T-helper 2 cell treated with Interferon-gamma antibody and Interleukin-4, amounts not matched to agents 5 μg/mL and 100 μg/mL, for 36 hours (primary cell): ENCODE measurements around the gene TAF12.
"Not testable (repeated sequence)": the region's sequence is repeated elsewhere in the genome, so short reads cannot be mapped to it uniquely, and the experiment has no call there.

Source experiments
- DNase-seq: peaks from one replicate; pipeline ENCODE4 v3.0.0; 2021; ENCODE audit warnings: low spot score
- H3K27ac Mint-ChIP-seq: one replicate; pipeline ENCODE4 v1.8.0; 2021; ENCODE audit warnings: mild to moderate bottlenecking, mixed read lengths
- H3K27me3 Mint-ChIP-seq: one replicate; pipeline ENCODE4 v1.8.0; 2021; ENCODE audit warnings: low read depth, mixed read lengths
- H3K36me3 Mint-ChIP-seq: one replicate; pipeline ENCODE4 v1.8.0; 2021; ENCODE audit warnings: low read depth, mixed read lengths
- H3K4me1 Mint-ChIP-seq: one replicate; pipeline ENCODE4 v1.8.0; 2021; ENCODE audit warnings: low read depth, mixed read lengths
- H3K4me3 Mint-ChIP-seq: one replicate; pipeline ENCODE4 v1.8.0; 2022; ENCODE audit warnings: mild to moderate bottlenecking, moderate library complexity, mixed read lengths
- H3K9me3 Mint-ChIP-seq: one replicate; pipeline ENCODE4 v1.8.0; 2021; ENCODE audit warnings: mixed read lengths

TAF12 gene

DNA sequence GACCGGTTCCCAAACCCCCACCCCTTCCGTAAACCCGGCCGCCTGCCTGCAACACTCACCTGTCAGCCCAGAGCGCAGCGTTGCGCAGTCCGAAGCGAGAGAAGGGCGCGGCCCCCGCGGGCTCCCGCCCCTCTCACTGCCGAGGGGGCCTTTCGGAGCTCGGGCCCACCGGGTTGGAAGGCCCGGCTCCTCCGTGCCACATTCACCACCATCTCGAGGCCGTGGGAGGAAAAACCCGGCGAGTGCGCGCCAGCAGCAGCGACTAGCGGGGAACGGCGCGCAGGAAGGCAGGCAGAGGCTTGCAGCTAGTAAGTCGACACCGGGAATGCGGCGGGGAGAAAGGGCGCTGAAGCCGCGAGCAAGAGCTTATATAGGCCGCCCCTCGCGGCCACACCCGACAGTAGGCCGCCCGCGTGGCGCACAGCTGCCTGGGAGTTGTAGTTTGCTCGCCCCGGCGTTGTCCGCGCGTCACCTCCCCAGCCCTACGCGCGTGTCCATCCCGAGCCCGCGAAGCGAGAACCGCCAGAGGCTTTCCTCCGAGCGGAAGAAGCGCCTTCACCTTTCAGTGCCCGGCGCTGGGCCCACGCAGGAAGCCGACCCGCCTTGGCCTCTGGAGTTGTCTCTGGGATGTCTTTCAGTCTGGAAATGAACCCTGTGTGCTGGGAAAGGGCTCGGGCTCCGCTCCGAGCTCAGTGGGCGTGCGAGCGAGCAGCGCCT lies 61.2 kb downstream of the TAF12 start:
- H3K27ac Mint-ChIP-seq = peak overlapping the region; percentile 94
- peak; percentile 96 for DNase-seq
- peaks cover 43% of the 10 kb centered on the region for H3K36me3 Mint-ChIP-seq
- H3K9me3 Mint-ChIP-seq = no peaks in the 10 kb centered on the region
- peak overlapping the region; percentile 100 for H3K4me3 Mint-ChIP-seq
- H3K4me1 Mint-ChIP-seq = peaks cover 33% of the 10 kb centered on the region
- no peaks in the 10 kb centered on the region for H3K27me3 Mint-ChIP-seq

DNA sequence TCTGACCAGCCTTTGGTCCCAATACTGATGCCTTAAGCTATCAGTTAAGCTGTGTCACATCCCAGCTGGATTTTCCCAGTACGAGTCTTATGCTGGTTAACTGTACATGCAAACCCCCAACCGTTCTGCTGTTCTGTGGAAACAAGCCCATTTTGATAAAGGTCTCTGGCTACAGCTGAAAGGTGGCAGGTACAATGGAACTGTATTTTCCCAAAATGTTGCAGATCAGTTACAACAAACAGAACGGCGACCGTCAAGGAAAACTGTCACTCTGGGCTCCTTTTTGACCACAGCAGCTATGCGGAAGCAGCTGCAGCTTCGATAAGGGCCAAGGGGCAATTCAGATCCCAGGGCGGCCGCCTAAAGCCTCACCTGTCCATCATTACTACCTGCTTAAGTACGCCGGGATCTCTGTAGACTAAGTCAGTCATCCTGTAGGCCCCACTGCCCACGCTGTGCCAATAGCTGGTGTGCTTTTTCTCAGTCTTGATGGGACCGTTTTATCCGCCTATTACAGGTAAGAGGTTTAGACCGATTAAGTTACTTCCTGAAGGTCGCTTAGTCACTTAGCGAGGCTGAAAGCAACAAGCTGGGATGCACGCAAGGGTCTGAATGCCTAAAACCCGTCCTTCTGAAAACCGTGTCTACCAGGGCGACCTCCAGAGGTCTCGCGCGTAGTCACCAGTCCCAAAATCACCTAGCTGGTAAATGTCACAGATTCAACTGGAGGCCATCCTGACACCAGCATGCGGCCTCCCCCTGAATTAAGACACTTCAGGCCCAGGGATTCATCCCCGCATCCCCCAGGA lies 61.9 kb downstream of the TAF12 start:
- Mint-ChIP-seq H3K4me3 (peak overlapping the region; percentile 100), H3K4me1 (peaks cover 33% of the 10 kb centered on the region), H3K9me3 (no peaks in the 10 kb centered on the region), H3K27me3 (no peaks in the 10 kb centered on the region), H3K27ac (peak overlapping the region; percentile 94), H3K36me3 (peaks cover 45% of the 10 kb centered on the region)
- DNase-seq = no peak

DNA sequence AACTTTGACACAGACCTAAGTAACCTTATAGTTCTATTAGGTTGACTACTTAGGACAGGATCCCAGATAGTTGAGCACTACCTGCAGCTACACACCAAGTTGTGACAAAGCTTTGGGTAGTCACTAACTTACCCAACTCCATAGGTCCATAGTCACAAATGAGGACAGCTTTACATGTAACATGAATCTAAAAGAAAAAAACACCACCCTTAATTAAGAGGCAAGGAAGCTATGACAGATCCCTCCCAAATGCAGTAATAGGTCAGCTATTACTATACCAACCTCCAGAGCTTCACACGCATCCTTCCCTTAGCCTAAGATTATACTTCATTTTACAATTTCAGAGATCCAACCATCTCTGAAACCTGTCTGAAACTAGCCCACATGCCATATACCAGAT lies 63.5 kb downstream of the TAF12 start:
- no peaks in the 10 kb centered on the region for H3K9me3 Mint-ChIP-seq
- no peak for DNase-seq
- peaks cover 53% of the 10 kb centered on the region for H3K36me3 Mint-ChIP-seq
- H3K27ac Mint-ChIP-seq = peak overlapping the region; percentile 74
- peak overlapping the region; percentile 100 for H3K4me3 Mint-ChIP-seq
- H3K27me3 Mint-ChIP-seq = no peaks in the 10 kb centered on the region
- H3K4me1 Mint-ChIP-seq = peaks cover 33% of the 10 kb centered on the region

DNA sequence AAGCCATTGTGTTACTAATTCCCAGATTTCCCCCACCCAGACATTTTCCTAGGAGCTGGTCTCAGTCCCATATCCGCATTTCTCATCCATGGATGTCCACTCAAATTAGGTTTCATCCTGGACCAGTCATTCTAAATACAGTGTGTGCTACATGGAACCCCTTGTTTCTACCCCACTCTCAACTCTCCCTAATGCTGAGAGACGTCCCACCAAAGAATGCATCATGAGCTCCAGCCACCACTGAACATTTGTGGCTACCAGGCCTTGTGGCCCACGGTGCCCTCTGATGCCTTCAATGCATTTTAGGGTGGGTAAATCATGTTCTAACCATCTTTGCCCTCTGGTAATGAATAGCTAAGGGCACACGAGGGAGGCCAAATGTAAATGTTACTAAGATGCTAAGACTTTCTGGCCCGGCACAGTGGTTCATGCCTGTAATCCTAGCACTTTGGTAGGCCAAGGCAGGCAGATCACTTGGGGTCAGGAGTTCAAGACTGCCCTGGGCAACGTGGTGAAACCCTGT lies 64.1 kb downstream of the TAF12 start:
- H3K36me3 Mint-ChIP-seq = peaks cover 53% of the 10 kb centered on the region
- H3K9me3 Mint-ChIP-seq = no peaks in the 10 kb centered on the region
- H3K27ac Mint-ChIP-seq = peak overlapping the region; percentile 51
- no peaks in the 10 kb centered on the region for H3K27me3 Mint-ChIP-seq
- H3K4me1 Mint-ChIP-seq = peaks cover 33% of the 10 kb centered on the region
- peak overlapping the region; percentile 100 for H3K4me3 Mint-ChIP-seq
- DNase-seq = no peak

DNA sequence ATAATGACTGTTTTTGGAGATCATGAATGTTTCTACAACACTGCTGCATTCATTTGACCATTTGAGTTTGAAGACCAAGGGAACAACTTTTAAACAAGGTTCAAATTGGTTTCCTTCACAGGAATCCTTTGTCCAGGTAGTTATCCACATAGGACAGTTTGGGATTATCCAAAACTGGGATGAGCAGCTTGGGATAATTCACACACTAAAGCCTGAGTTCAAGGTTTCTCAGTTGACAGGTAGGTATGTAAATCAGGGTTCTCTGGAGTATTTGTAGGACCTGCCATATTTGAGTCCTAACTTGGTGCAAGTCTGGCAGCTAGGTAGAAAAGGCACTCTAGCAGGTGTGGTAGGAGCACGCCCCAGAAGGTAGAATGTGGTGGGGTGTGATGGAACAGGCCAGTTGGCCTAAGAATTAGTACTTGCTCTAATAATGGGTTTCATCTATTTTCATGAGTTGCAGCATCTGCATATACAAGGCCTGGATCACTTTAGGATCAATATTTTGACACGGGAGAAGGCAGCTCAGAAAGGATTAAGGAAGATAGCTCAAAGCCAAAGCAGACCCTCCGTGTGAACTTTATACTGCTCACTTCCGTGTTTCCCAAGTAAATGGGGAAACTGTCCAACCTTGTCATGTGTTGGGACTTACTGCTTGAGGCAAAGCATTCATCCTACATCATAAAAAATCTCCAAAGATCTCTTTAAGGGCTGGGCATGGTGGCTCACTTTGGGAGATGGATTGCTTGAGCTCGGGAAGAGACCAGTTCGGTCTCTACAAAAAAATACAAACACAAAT lies 64.9 kb downstream of the TAF12 start:
- Mint-ChIP-seq H3K27me3 (no peaks in the 10 kb centered on the region), H3K4me3 (peak overlapping the region; percentile 36), H3K36me3 (peaks cover 53% of the 10 kb centered on the region), H3K4me1 (peaks cover 31% of the 10 kb centered on the region), H3K27ac (peak overlapping the region; percentile 69), H3K9me3 (no peaks in the 10 kb centered on the region)
- no peak for DNase-seq

DNA sequence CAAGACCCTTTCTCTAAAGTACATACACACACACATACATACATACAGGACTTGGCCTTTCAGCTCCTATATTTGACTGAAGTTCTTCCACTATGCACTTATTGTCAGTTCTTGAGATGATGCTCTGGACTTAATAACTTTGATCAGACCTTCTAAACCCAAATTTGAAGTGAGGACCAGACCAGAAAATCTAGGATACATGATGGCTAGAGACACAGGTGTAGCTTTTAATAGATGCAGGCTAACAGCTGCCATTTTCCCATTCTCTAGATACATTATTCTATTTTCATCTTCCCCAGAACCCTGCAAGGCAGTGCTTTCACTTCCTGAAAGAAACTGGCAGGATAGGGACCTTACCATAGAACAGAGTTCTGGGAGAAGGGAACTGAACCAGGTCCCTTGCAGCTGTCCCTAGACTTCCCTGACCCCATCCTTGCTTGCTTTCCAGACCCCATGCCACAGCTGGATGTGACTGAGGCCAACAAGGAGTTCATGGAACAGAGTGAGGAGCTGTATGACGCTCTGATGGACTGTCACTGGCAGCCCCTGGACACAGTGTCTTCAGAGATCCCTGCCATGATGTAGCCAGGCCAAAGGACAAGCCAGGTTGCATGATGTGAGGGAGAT lies 65.7 kb downstream of the TAF12 start:
- Mint-ChIP-seq H3K27me3 (no peaks in the 10 kb centered on the region), H3K4me1 (peaks cover 26% of the 10 kb centered on the region), H3K4me3 (no peak overlapping the region), H3K9me3 (no peaks in the 10 kb centered on the region), H3K27ac (peak overlapping the region; percentile 69), H3K36me3 (peaks cover 53% of the 10 kb centered on the region)
- DNase-seq = no peak

DNA sequence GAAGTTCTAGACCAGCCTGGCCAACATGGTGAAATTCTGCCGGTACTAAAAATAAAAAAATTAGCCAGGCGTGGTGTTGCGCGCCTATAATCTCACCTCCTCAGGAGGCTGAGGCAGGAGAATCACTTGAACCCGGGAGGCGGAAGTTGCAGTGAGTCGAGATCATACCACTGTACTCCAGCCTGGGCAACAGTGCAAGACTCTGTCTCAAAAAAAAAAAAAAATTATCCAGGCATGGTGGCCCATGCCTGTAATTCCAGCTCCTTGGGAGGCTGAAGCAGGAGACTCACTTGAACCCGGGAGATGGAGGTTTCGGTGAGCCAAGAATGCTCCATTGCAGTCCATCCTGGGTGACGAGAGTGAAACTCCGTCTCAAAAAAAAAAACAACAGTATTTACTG lies 69.3 kb downstream of the TAF12 start:
- H3K9me3 Mint-ChIP-seq = no peaks in the 10 kb centered on the region
- H3K4me1 Mint-ChIP-seq = peaks cover 8% of the 10 kb centered on the region
- H3K4me3 Mint-ChIP-seq = no peak overlapping the region
- no peak overlapping the region for H3K27ac Mint-ChIP-seq
- peaks cover 42% of the 10 kb centered on the region for H3K36me3 Mint-ChIP-seq
- no peaks in the 10 kb centered on the region for H3K27me3 Mint-ChIP-seq
- no peak for DNase-seq

DNA sequence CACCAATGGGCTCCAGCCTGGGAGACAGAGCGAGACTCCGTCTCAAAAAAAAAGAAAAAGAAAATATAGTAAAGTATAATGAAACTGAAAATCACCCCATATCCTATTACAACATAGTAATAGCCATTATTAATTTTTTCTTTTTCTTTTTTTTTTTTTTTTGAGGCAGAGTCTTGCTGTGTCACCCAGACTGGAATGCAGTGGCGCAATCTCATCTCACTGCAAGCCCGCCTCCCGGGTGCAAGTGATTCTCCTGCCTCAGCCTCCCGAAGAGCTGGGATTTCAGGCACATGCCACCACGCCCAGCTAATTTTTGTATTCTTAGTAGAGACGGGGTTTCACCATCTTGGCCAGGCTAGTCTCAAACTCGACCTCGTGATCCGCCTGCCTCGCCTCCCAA lies 70.0 kb downstream of the TAF12 start:
- not testable (repeated sequence) for DNase-seq, H3K27ac Mint-ChIP-seq, H3K9me3 Mint-ChIP-seq, H3K4me3 Mint-ChIP-seq, H3K27me3 Mint-ChIP-seq, H3K4me1 Mint-ChIP-seq
- H3K36me3 Mint-ChIP-seq = peaks cover 40% of the 10 kb centered on the region

DNA sequence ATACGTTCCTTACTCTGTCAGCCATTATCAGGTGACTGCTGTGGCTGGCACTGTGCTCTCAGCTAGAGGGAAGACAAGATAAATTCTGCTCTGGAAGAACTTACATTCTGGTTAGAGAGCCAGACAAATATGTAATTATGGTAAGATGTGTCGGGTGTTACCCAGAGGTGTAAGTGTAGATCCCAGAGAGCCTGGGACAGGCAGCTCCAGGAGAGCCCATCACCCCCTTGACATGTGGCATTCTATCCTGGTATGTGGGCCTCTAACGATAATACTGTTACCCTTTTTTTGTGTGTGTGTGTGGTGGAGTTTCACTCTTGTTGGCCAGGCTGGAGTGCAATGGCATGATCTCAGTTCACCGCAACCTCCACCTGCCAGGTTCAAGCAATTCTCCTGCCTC lies 71.0 kb downstream of the TAF12 start:
- Mint-ChIP-seq H3K9me3 (no peaks in the 10 kb centered on the region), H3K27me3 (no peaks in the 10 kb centered on the region), H3K36me3 (peaks cover 39% of the 10 kb centered on the region), H3K27ac (no peak overlapping the region), H3K4me3 (no peak overlapping the region), H3K4me1 (no peaks in the 10 kb centered on the region)
- no peak for DNase-seq

DNA sequence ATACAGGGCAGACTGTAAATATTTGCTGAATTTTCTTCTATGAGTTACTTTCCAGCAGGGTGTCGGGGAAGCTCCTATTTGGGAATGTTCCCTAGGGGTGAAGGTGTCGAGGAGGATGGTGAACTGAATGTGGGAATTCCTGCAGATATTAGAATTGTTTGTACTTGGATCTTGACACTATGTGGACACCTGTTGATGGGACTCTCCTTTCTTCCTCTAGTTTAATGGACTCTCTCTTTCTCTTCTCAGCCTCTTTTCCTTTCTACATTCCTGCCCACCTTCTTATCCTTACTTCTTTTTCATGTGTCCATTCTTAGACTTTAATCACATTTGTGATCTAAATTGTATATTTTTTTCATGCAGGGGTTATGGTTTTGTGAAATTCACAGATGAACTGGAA lies 75.9 kb downstream of the TAF12 start:
- H3K4me3 Mint-ChIP-seq = no peak overlapping the region
- H3K27ac Mint-ChIP-seq = no peak overlapping the region
- no peaks in the 10 kb centered on the region for H3K27me3 Mint-ChIP-seq
- no peaks in the 10 kb centered on the region for H3K9me3 Mint-ChIP-seq
- no peaks in the 10 kb centered on the region for H3K4me1 Mint-ChIP-seq
- no peak for DNase-seq
- peaks cover 49% of the 10 kb centered on the region for H3K36me3 Mint-ChIP-seq

DNA sequence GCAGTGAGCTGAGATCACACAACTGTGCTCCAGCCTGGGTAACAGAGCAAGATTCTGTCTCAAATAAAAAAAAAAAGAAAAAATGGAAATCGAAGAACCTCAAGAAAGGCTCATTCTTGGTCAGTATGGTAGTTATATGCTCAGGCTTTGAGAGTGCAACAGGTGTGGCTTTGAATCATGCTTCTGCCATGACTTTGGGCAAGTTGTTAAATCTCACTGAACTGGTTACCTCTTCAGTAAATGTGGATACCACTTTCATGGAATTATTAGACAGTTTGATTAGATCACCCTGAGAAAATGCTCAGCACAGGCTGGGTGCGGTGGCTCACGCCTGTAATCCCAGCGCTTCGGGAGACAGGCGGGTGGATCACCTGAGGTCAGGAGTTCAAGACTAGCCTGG lies 77.1 kb downstream of the TAF12 start:
- no peak overlapping the region for H3K4me3 Mint-ChIP-seq
- H3K27ac Mint-ChIP-seq = no peak overlapping the region
- no peaks in the 10 kb centered on the region for H3K9me3 Mint-ChIP-seq
- H3K27me3 Mint-ChIP-seq = no peaks in the 10 kb centered on the region
- H3K36me3 Mint-ChIP-seq = peaks cover 51% of the 10 kb centered on the region
- DNase-seq = no peak
- no peaks in the 10 kb centered on the region for H3K4me1 Mint-ChIP-seq

DNA sequence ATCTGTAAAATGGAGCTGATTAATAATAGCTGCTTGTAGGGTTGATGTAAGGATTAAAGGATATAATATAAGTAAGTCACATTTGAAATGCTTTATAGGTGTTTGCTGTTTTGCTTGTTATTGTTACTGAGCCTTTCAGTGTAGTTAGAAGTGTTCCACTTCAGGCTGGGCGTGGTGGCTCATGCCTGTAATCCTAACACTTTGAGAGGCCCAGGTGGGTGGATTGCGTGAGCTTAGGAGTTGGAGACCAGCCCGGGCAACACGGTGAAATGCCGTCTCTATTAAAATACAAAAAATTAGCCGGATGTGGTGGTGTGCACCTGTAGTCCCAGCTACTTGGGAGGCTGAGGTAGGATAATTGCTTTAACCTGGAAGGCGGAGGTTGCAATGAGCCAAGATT lies 77.8 kb downstream of the TAF12 start:
- Mint-ChIP-seq H3K27ac (no peak overlapping the region), H3K4me3 (no peak overlapping the region), H3K36me3 (peaks cover 54% of the 10 kb centered on the region), H3K4me1 (no peaks in the 10 kb centered on the region), H3K27me3 (no peaks in the 10 kb centered on the region), H3K9me3 (no peaks in the 10 kb centered on the region)
- no peak for DNase-seq

DNA sequence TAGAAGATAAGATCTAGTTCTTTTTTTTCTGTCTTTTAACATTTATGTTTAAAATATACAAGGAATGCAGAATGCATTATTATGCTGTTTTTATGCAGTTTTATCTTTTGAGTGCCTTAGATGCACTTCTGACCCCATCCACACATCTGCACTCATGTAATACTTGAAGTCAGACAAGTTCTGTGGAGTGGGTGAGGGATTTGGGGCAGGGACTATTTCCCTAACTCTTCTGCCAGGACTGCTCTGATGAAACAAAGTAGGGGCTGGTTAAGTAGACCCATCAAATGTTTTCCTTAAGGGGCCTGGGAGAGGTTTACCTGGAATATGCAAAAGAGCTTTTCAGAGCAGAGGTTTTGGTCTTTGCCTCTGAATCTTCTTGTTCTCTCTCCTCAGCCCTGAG lies 78.6 kb downstream of the TAF12 start:
- Mint-ChIP-seq H3K4me1 (no peaks in the 10 kb centered on the region), H3K9me3 (no peaks in the 10 kb centered on the region), H3K27ac (no peak overlapping the region), H3K36me3 (peaks cover 59% of the 10 kb centered on the region), H3K27me3 (no peaks in the 10 kb centered on the region), H3K4me3 (no peak overlapping the region)
- DNase-seq = no peak
